Coronary artery (tissue), 2 donors: ENCODE data around the gene RTTN.

Experiments used
- DNase-seq: peaks from one replicate; pipeline ENCODE4 v3.0.0-alpha.2; 2017; ENCODE audit warnings: low spot score
- H3K27ac ChIP-seq, 2 donors: fragments of 200-600 bp; sonication (generic); one replicate each; pipeline ENCODE4 v1.5.1; 2016 to 2019
- H3K4me3 ChIP-seq: fragments of 200-600 bp; sonication (generic); 2 replicates; pipeline ENCODE4 v1.5.1; 2016; ENCODE audit warnings: mild to moderate bottlenecking, moderate library complexity
- TF ChIP-seq, protein P1 (sequence below): fragments of 200-600 bp; sonication (generic); IDR thresholded peaks from one replicate; pipeline ENCODE4 v1.5.1; 2019; ENCODE audit warnings: antibody characterized with exemption

Gene RTTN

GRCh38 chr18:70169747-70170146 is 35.7 kb downstream of the RTTN start:
- no peak for DNase-seq
- Histone ChIP-seq H3K27ac (no peak overlapping the region), H3K4me3 (no peak overlapping the region)
- TF ChIP-seq, protein P1, sequence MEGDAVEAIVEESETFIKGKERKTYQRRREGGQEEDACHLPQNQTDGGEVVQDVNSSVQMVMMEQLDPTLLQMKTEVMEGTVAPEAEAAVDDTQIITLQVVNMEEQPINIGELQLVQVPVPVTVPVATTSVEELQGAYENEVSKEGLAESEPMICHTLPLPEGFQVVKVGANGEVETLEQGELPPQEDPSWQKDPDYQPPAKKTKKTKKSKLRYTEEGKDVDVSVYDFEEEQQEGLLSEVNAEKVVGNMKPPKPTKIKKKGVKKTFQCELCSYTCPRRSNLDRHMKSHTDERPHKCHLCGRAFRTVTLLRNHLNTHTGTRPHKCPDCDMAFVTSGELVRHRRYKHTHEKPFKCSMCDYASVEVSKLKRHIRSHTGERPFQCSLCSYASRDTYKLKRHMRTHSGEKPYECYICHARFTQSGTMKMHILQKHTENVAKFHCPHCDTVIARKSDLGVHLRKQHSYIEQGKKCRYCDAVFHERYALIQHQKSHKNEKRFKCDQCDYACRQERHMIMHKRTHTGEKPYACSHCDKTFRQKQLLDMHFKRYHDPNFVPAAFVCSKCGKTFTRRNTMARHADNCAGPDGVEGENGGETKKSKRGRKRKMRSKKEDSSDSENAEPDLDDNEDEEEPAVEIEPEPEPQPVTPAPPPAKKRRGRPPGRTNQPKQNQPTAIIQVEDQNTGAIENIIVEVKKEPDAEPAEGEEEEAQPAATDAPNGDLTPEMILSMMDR: no peak

DNA sequence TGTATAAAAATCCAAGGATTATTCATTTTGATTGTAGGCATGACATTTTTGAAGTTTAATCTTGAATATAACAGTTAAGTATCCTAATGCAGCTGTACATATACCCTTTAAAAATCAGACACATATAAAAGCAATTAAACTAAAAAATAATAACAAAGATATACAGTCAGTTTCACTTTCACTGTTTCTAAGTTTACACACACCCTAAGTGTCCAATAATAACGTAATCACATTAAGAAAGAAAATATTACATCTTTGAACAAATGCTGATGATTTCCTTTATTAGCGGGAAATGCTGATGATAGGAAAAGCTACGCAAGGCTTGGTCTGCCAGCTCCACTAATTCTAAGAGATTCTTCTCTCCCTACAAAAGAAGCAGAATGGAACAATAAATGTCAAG is 38.8 kb downstream of the RTTN start:
- TF ChIP-seq, protein P1: no peak
- no peak for DNase-seq
- H3K4me3 ChIP-seq: no peak overlapping the region
- no peak overlapping the region for H3K27ac ChIP-seq

DNA sequence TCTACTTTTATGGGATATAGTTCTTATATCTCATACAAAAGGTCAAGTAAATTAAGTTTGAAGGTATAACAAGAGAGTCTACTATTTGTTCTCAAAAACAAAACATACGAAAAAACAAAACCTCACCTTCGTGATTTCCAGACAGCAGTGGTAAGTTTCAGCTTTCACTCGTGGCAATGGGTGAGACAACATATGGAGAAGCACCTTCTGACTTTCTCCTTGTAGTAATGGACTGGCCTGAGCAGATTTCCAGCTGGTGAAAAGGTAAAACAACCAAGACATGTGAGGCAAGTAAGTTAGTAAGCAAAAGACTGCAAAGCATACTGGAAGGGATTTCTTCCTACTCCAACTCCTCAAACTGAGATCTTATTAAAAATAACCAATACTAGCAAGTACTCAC is 39.6 kb downstream of the RTTN start:
- H3K27ac ChIP-seq: no peak overlapping the region
- TF ChIP-seq, protein P1: no peak
- no peak overlapping the region for H3K4me3 ChIP-seq
- no peak for DNase-seq

GRCh38 chr18:70160073-70160678 is 45.3 kb downstream of the RTTN start:
- no peak overlapping the region for H3K27ac ChIP-seq
- no peak for DNase-seq
- TF ChIP-seq, protein P1: no peak
- no peak overlapping the region for H3K4me3 ChIP-seq

DNA sequence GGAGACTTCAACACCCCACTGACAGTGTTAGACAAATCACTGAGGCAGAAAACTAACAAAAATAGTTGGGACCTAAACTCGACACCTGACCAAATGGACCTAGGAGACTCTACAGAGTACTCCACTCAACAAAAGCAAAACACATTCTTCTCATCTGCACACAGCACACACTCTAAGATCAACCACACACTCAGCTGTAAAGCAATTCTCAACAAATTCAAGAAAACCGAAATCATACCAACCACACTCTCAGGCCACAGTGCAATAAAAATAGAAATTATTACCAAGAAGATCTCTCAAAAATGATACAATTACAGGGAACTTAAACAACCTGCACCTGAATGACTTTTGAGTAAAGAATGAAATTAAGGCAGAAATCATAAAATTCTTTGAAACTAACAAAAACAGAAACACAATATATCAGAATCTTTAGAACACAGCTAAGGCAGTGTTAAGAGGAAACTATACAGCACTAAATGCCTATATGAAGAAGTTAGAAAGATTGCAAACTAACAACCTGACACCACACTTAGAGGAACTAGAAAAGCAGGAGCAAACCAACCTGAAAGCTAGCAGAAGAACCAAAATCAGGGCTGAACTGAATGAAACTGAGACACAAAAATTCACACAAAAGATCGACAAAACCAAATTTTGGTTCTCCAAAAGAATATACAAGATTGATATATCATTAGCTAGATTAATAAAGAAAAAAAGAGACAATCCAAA is 46.3 kb downstream of the RTTN start:
- Histone ChIP-seq H3K27ac (no peak overlapping the region), H3K4me3 (no peak overlapping the region)
- DNase-seq: no peak
- TF ChIP-seq, protein P1: no peak

- Histone ChIP-seq H3K4me3 (no peak overlapping the region), H3K27ac (no peak overlapping the region)
- DNase-seq: no peak
- TF ChIP-seq, protein P1: no peak
Measured at GRCh38 chr18:70156886-70157285, 48.6 kb downstream of the RTTN start.
